Naive B cell (primary cell): ENCODE results near the gene STAMBP. TPM values are rescaled to one million over a fixed set of nuclear protein-coding genes. Genes with fewer than 3 reads are reported as not detected.

Experiments used
- ATAC-seq, 2 donors: fragments of 150-1000 bp; cut with Tn5 transposase; 2 replicates each; pipeline ENCODE4 v1.10.0; 2021; ENCODE audit warnings: low read depth in 2 of 2, mild to moderate bottlenecking in 2 of 2, moderate library complexity in 2 of 2
- DNase-seq: peaks from one replicate; pipeline ENCODE4 v3.0.0; 2022
- H3K27ac Mint-ChIP-seq, 6 donors: one replicate each; pipeline ENCODE4 v1.8.0; 2020 to 2022; ENCODE audit warnings: mild to moderate bottlenecking in 6 of 6, mixed read lengths in 6 of 6, moderate library complexity in 5 of 6, inconsistent platforms in 2 of 6
- H3K27me3 Mint-ChIP-seq, 3 donors: one replicate each; pipeline ENCODE4 v1.8.0; 2021 to 2022; ENCODE audit warnings: mixed read lengths in 3 of 3, mild to moderate bottlenecking in 1 of 3
- H3K36me3 Mint-ChIP-seq, 2 donors: one replicate each; pipeline ENCODE4 v1.8.0; 2020 to 2022; ENCODE audit warnings: mixed read lengths in 2 of 2, inconsistent platforms in 1 of 2, mild to moderate bottlenecking in 1 of 2
- H3K4me1 Mint-ChIP-seq, 3 donors: one replicate each; pipeline ENCODE4 v1.8.0; 2020 to 2022; ENCODE audit warnings: mixed read lengths in 3 of 3, inconsistent platforms in 1 of 3, mild to moderate bottlenecking in 1 of 3, moderate library complexity in 1 of 3
- H3K4me3 Mint-ChIP-seq, 8 donors: one replicate each; pipeline ENCODE4 v1.8.0; 2020 to 2022; ENCODE audit warnings: mild to moderate bottlenecking in 8 of 8, mixed read lengths in 8 of 8, moderate library complexity in 8 of 8, inconsistent platforms in 2 of 8
- H3K9me3 Mint-ChIP-seq, 7 donors: one replicate each; pipeline ENCODE4 v1.8.0; 2020 to 2022; ENCODE audit warnings: mixed read lengths in 7 of 7, mild to moderate bottlenecking in 5 of 7, inconsistent platforms in 2 of 7, moderate library complexity in 1 of 7
- polyA plus RNA-seq, 6 donors: library from polyadenylated mRNA; unstranded; fragments of 300-500 nt; fragmentation: Illumina TruSeq; gene quantifications; one replicate each; pipeline ENCODE4 v1.2.3, GENCODE V29; 2021; ENCODE audit warnings: low read depth in 6 of 6

Gene STAMBP
- polyA plus RNA-seq, 6 donors from 2014 or later: 42.2 to 62.9 (median 50.9) TPM

GRCh38 chr2:73908689-73909652 is 80.2 kb downstream of the STAMBP start:
- H3K27me3 Mint-ChIP-seq: no peaks in the 10 kb centered on the region
- H3K9me3 Mint-ChIP-seq: no peaks in the 10 kb centered on the region
- H3K4me1 Mint-ChIP-seq: peaks cover 0 to 5% (median 4%) of the 10 kb centered on the region in 3 donors
- no peak for DNase-seq
- no peak for ATAC-seq
- no peak overlapping the region for H3K4me3 Mint-ChIP-seq
- peak overlapping the region in 2 of 6 donors; percentile 34 to 81 for H3K27ac Mint-ChIP-seq
- H3K36me3 Mint-ChIP-seq: no peaks in the 10 kb centered on the region

DNA sequence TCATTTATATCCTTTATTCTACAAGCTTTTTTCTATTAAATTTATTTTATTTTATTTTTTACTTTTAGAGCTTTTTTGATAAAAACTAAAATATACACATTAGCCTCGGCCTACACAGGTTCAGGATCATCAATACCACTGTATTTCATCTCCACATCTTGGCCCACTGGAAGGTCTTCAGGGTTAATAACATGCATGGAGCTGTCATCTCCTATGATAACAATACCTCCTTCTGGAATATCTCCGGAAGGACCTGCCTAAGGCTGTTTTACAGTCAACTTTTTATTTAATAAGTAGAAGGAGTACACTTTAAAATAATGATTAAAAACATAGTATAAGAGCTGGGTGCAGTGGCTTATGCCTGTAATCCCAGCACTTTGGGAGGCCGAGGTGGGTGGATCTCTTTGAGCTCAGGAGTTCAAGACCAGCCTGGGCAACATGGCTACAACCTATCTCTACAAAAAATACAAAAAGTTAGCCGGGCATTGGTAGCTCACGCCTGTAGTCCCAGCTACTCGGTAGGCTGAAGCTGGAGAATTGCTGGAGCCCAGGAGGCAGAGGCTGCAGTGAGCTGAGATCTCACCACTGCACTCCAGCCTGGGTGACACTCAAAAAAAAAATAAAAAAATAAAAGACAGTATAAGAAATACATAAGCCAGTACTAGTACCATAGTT is 82.2 kb downstream of the STAMBP start:
- H3K9me3 Mint-ChIP-seq: no peaks in the 10 kb centered on the region
- no peak for ATAC-seq
- H3K27me3 Mint-ChIP-seq: peaks cover 0 to 7% (median 5%) of the 10 kb centered on the region in 3 donors
- H3K27ac Mint-ChIP-seq: no peak overlapping the region
- DNase-seq: no peak
- H3K36me3 Mint-ChIP-seq: no peaks in the 10 kb centered on the region
- no peak overlapping the region for H3K4me3 Mint-ChIP-seq
- peaks cover 0 to 5% (median 4%) of the 10 kb centered on the region in 3 donors for H3K4me1 Mint-ChIP-seq

- H3K4me1 Mint-ChIP-seq: peaks cover 0 to 5% (median 4%) of the 10 kb centered on the region in 3 donors
- no peaks in the 10 kb centered on the region for H3K9me3 Mint-ChIP-seq
- DNase-seq: no peak
- no peaks in the 10 kb centered on the region for H3K36me3 Mint-ChIP-seq
- no peak overlapping the region for H3K27ac Mint-ChIP-seq
- H3K4me3 Mint-ChIP-seq: no peak overlapping the region
- peaks cover 0 to 7% (median 5%) of the 10 kb centered on the region in 3 donors for H3K27me3 Mint-ChIP-seq
- no peak for ATAC-seq
Observed at GRCh38 chr2:73911548-73912208, 82.9 kb downstream of the STAMBP start.

- peaks cover 5 to 8% (median 7%) of the 10 kb centered on the region in 3 donors for H3K27me3 Mint-ChIP-seq
Observed at GRCh38 chr2:73913414-73914054, 84.8 kb downstream of the STAMBP start.

GRCh38 chr2:73914667-73915066 is 85.9 kb downstream of the STAMBP start:
- peaks cover 8 to 11% (median 8%) of the 10 kb centered on the region in 3 donors for H3K27me3 Mint-ChIP-seq
- no peak overlapping the region for H3K4me3 Mint-ChIP-seq
- no peaks in the 10 kb centered on the region for H3K9me3 Mint-ChIP-seq
- H3K4me1 Mint-ChIP-seq: no peaks in the 10 kb centered on the region
- H3K36me3 Mint-ChIP-seq: no peaks in the 10 kb centered on the region
- DNase-seq (no peak), ATAC-seq (no peak)
- H3K27ac Mint-ChIP-seq: peak overlapping the region in 1 of 6 donors; percentile 94

More at GRCh38 chr2:73913414-73914054, 84.8 kb downstream of the STAMBP start:
- ATAC-seq: no peak
- Mint-ChIP-seq H3K27ac (no peak overlapping the region), H3K9me3 (no peaks in the 10 kb centered on the region), H3K36me3 (no peaks in the 10 kb centered on the region), H3K4me3 (no peak overlapping the region), H3K4me1 (no peaks in the 10 kb centered on the region)
- no peak for DNase-seq

DNA sequence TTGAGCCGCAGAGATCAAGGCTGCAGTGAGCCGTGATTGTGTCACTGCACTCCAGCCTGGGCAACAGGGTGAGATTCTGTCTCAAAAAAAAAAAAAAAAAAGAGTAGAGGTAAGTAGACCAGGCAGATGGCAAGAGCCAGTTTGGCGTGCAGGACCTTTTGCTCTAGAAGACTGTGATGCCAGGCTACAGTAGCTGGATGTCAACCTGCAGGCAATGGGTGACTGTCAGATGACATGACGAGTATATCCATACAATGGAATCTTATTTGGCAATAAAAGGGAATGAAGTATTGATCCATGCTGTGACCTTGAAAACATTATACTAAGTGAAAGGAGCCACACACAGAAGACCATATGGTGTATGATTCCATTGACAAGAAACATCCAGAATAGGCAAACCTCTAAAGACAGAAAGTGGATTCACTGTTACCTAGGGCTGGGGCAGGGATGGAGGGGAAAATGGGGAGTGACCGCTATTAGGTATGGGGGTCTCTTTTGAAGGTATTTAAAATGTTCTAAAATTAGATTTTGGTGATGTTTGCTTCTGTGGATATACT is 86.8 kb downstream of the STAMBP start:
- no peak for DNase-seq
- H3K27ac Mint-ChIP-seq: no peak overlapping the region
- H3K36me3 Mint-ChIP-seq: no peaks in the 10 kb centered on the region
- no peaks in the 10 kb centered on the region for H3K9me3 Mint-ChIP-seq
- no peaks in the 10 kb centered on the region for H3K4me1 Mint-ChIP-seq
- ATAC-seq: no peak
- H3K27me3 Mint-ChIP-seq: peaks cover 10 to 14% (median 12%) of the 10 kb centered on the region in 3 donors
- H3K4me3 Mint-ChIP-seq: no peak overlapping the region

- H3K27ac Mint-ChIP-seq: no peak overlapping the region
- no peaks in the 10 kb centered on the region for H3K36me3 Mint-ChIP-seq
- H3K4me1 Mint-ChIP-seq: no peaks in the 10 kb centered on the region
- ATAC-seq (no peak), DNase-seq (no peak)
- H3K27me3 Mint-ChIP-seq: peaks cover 10 to 14% (median 12%) of the 10 kb centered on the region in 3 donors
- H3K4me3 Mint-ChIP-seq: no peak overlapping the region
- no peaks in the 10 kb centered on the region for H3K9me3 Mint-ChIP-seq
Observed at GRCh38 chr2:73916666-73917065, 87.9 kb downstream of the STAMBP start.

DNA sequence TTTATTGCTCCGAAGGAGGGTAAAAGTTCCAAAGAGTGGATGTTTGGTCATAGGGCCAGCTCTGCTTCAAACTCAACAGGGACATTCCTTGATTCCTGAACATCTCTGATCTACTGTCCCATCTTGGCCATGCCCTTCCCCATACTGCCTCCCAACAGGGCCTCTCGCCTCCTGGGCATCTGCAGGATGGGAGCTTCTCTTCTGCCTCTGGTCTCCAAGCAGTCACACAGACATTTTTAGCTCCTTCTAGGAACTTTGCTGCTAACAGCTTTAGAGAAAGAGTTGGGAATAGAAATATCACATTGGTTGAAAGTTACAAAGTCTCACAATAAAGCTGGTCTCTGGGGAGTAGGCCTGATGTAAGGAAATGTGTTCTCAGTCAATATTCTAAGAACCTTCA is 88.5 kb downstream of the STAMBP start:
- H3K9me3 Mint-ChIP-seq: no peaks in the 10 kb centered on the region
- peaks cover 10 to 14% (median 12%) of the 10 kb centered on the region in 3 donors for H3K27me3 Mint-ChIP-seq
- H3K4me3 Mint-ChIP-seq: no peak overlapping the region
- ATAC-seq: no peak
- H3K36me3 Mint-ChIP-seq: no peaks in the 10 kb centered on the region
- H3K27ac Mint-ChIP-seq: peak overlapping the region in 1 of 6 donors; percentile 52
- peaks cover 0 to 3% (median 0%) of the 10 kb centered on the region in 3 donors for H3K4me1 Mint-ChIP-seq
- no peak for DNase-seq

- H3K27ac Mint-ChIP-seq: no peak overlapping the region
Observed at GRCh38 chr2:73917696-73918207, 89.0 kb downstream of the STAMBP start.

DNA sequence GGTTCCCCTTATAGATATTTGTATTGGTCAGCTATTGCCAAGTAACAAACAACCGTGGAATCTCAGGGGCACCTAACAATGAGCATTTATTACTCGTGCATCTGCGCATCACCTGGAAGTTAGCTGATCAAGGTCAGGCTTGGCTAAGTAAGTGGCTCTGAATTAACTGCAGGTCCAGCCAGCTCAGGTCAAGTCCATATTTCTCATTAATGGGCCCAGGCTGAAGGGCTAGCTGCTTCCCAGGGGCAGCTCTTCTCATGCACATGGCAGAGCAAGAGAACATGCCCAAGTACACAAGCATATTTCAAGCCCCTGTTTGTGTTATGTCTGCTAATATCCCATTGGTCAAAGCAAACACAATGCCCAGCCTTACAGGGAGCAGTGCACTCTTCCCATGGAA is 90.1 kb downstream of the STAMBP start:
- H3K27ac Mint-ChIP-seq: peak overlapping the region in 1 of 6 donors; percentile 16
- DNase-seq (no peak), ATAC-seq (no peak)
- H3K4me3 Mint-ChIP-seq: no peak overlapping the region
- H3K27me3 Mint-ChIP-seq: peaks cover 10 to 14% (median 12%) of the 10 kb centered on the region in 3 donors
- no peaks in the 10 kb centered on the region for H3K36me3 Mint-ChIP-seq
- H3K4me1 Mint-ChIP-seq: peaks cover 0 to 14% (median 12%) of the 10 kb centered on the region in 3 donors
- no peaks in the 10 kb centered on the region for H3K9me3 Mint-ChIP-seq

More at GRCh38 chr2:73917696-73918207, 89.0 kb downstream of the STAMBP start:
- H3K36me3 Mint-ChIP-seq: no peaks in the 10 kb centered on the region
- H3K4me1 Mint-ChIP-seq: peaks cover 0 to 7% (median 2%) of the 10 kb centered on the region in 3 donors
- no peak for DNase-seq
- H3K27me3 Mint-ChIP-seq: peaks cover 10 to 14% (median 12%) of the 10 kb centered on the region in 3 donors
- H3K9me3 Mint-ChIP-seq: no peaks in the 10 kb centered on the region
- ATAC-seq: no peak
- H3K4me3 Mint-ChIP-seq: peak overlapping the region in 1 of 8 donors; percentile 30

DNA sequence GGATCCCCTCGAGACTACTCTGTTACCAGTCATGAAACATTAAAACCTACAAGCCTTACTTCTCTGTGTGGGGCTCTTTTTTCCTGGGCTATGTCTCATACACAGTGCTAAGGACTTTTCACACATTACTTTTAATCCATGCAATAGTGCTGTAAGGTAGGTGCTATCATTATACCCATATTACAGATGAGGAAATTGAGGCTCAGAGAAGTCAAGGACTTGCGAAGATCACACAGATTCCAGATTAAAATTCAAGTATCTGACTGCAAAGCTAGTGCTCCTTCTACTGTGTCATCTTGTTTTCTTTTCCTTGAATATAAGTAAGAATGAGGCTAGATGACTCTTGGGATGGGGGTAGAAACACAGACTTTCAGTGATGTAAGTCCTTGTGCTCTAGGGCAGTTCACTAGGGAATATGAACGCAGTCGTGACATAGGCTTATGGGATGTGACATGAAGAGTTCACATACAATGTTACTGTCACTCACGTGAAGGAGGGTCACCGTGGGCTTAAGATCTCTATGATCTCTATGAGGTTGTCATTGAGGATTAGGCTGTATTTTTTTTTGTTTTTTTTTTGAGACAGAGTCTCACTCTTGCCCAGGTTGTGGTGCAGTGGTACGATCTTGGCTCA is 91.0 kb downstream of the STAMBP start:
- Mint-ChIP-seq H3K4me1 (peaks cover 0 to 14% (median 12%) of the 10 kb centered on the region in 3 donors), H3K4me3 (no peak overlapping the region), H3K27me3 (peaks cover 10 to 14% (median 12%) of the 10 kb centered on the region in 3 donors), H3K36me3 (no peaks in the 10 kb centered on the region), H3K9me3 (no peaks in the 10 kb centered on the region), H3K27ac (no peak overlapping the region)
- ATAC-seq (no peak), DNase-seq (no peak)
